ENCODE data around the gene MYRFL. TPM values are rescaled to one million over a fixed set of nuclear protein-coding genes. Genes with fewer than 3 reads are reported as not detected.

MYRFL gene
- total RNA-seq, 1 experiment from 2014 or later: 0.57 TPM

- no peak overlapping the region for H2BK12ac ChIP-seq (ENCODE audit: insufficient read length, low read depth, low read length)
- no peak overlapping the region for H4K5ac ChIP-seq (ENCODE audit: insufficient read length, low read depth, low read length)
Measured at GRCh38 chr12:70002912-70003255, 177.9 kb downstream of the MYRFL start.

More at GRCh38 chr12:70002912-70003255, 177.9 kb downstream of the MYRFL start:
- Histone ChIP-seq H3K4ac (ENCODE audit: low read depth, low read length) (no peak overlapping the region), H2AK5ac (ENCODE audit: insufficient read length, low read length) (no peak overlapping the region), H3K18ac (ENCODE audit: insufficient read length, low read depth, low read length) (no peak overlapping the region), H4K8ac (replicated peaks; ENCODE audit: insufficient read length, low read depth, low read length) (no peak overlapping the region), H3T11ph (ENCODE audit: low read length) (no peak overlapping the region), H3K9me3 (ENCODE audit: control insufficient read depth, low read depth, low read length) (no peaks in the 10 kb centered on the region), H3K9ac (ENCODE audit: extremely low read depth, insufficient read length, low read length) (no peak overlapping the region), H3K56ac (ENCODE audit: insufficient read length, low read depth, low read length) (no peak overlapping the region), H3K23ac (ENCODE audit: insufficient read length, low read depth, low read length) (no peak overlapping the region), H2BK5ac (ENCODE audit: insufficient read length, low read length) (no peak overlapping the region), H4K91ac (ENCODE audit: insufficient read length, low read depth, low read length) (no peak overlapping the region), H3K23me2 (ENCODE audit: insufficient read length, low read depth, low read length, poor library complexity, severe bottlenecking) (no peaks in the 10 kb centered on the region), H3K27ac (ENCODE audit: insufficient read length, low read depth, low read length) (no peak overlapping the region), H2BK20ac (ENCODE audit: low read depth, low read length, poor library complexity, severe bottlenecking) (no peak overlapping the region), H2BK120ac (ENCODE audit: low read depth, low read length, poor library complexity, severe bottlenecking) (no peak overlapping the region), H4K20me1 (ENCODE audit: control insufficient read depth, insufficient read depth, insufficient read length) (no peaks in the 10 kb centered on the region), H3K14ac (ENCODE audit: insufficient read depth, low read length) (peak overlapping the region; percentile 25; the same call in 1 of the 2 replicates), H3K4me1 (ENCODE audit: insufficient read depth, low read length) (no peaks in the 10 kb centered on the region), H2BK15ac (ENCODE audit: low read depth, low read length) (no peak overlapping the region), H3K27me3 (ENCODE audit: insufficient read depth, low read length) (no peaks in the 10 kb centered on the region), H3K79me2 (ENCODE audit: insufficient read depth, low read length) (no peaks in the 10 kb centered on the region), H3K4me2 (ENCODE audit: insufficient read depth, insufficient read length, low read length) (no peak overlapping the region), H3K79me1 (ENCODE audit: insufficient read depth, low read depth, low read length, poor library complexity, severe bottlenecking) (no peaks in the 10 kb centered on the region), H2AFZ (ENCODE audit: low read length) (no peak overlapping the region)
- no peak overlapping the region for H3K4me3 Mint-ChIP-seq
- H3K27me3 Mint-ChIP-seq (ENCODE audit: low read depth): no peaks in the 10 kb centered on the region; the same call in 1 of the 2 replicates
- H3K4me1 Mint-ChIP-seq: no peaks in the 10 kb centered on the region; a peak in 1 of 4 replicates
- no peak overlapping the region for H3K27ac Mint-ChIP-seq
- H3K36me3 Mint-ChIP-seq (ENCODE audit: insufficient read depth in 1 of 3, low read depth in 3 of 3): no peaks in the 10 kb centered on the region; a peak in 2 of 7 replicates
- no peak for TF ChIP-seq CTCF (conservative IDR thresholded peaks at IDR 0.05)
- no peak for DNase-seq
- H3K9me3 Mint-ChIP-seq: no peaks in the 10 kb centered on the region; a peak in 1 of 5 replicates
- no CpG with 5 or more reads among the region's 6 CpGs for WGBS (ENCODE audit: extremely low coverage, insufficient read length, low lambda C conversion rate)
